ENCODE data around the gene SRP19. TPM values are rescaled to one million over a fixed set of nuclear protein-coding genes. Genes with fewer than 3 reads are reported as not detected.

Gene SRP19
- polyA plus RNA-seq, 4 donors: 67.1 to 87.3 (median 80.6) TPM

- no peak for DNase-seq (ENCODE audit: low read depth in 4 of 4, low spot score in 3 of 4)
These were observed 57.6 kb downstream of the SRP19 start for GRCh38 chr5:112918679-112919078.

Other genes starting within 250 kb of the SRP19 start
- 10 to 100 TPM; 29.2 to 31.9 (median 31.8) TPM for gene APC, start 123.4 kb upstream of the SRP19 start, polyA plus RNA-seq (ENCODE audit: insufficient read length in 4 of 4)
- 100 to 1,000 TPM; 113 to 134 (median 129) TPM for gene REEP5, start 60.9 kb downstream of the SRP19 start, polyA plus RNA-seq (ENCODE audit: insufficient read length in 4 of 4)
- 10 to 100 TPM; 30.6 to 42.5 (median 40.1) TPM for gene DCP2, start 115.5 kb downstream of the SRP19 start, polyA plus RNA-seq (ENCODE audit: insufficient read length in 4 of 4)